Skeletal muscle tissue (tissue), 4 donors: Measurements from ENCODE around the gene PDE10A. TPM values are rescaled to one million over a fixed set of nuclear protein-coding genes. Genes with fewer than 3 reads are reported as not detected.

Experiments
- H3K27ac ChIP-seq: one replicate; pipeline ENCODE4 v1.7.0; 2013; ENCODE audit warnings: mild to moderate bottlenecking, low read depth, low read length, inconsistent platforms
- H3K27me3 ChIP-seq, 3 donors: one replicate each; pipeline ENCODE4 v1.7.0; 2013; ENCODE audit warnings: low read length in 3 of 3; ENCODE audit not compliant: control insufficient read depth in 3 of 3, insufficient read depth in 3 of 3
- H3K36me3 ChIP-seq, 3 donors: one replicate each; pipeline ENCODE4 v1.7.0; 2013; ENCODE audit warnings: low read length in 3 of 3; ENCODE audit not compliant: control insufficient read depth in 3 of 3, insufficient read depth in 3 of 3
- H3K4me1 ChIP-seq, 3 donors: one replicate each; pipeline ENCODE4 v1.7.0; 2013; ENCODE audit warnings: low read length in 3 of 3, mild to moderate bottlenecking in 3 of 3; ENCODE audit not compliant: control insufficient read depth in 3 of 3, insufficient read depth in 3 of 3
- H3K4me3 ChIP-seq, 3 donors: one replicate each; pipeline ENCODE4 v1.7.0; 2013; ENCODE audit warnings: low read length in 3 of 3
- H3K9ac ChIP-seq, 3 donors: one replicate each; pipeline ENCODE4 v1.7.0; 2013; ENCODE audit warnings: low read length in 3 of 3, mild to moderate bottlenecking in 3 of 3, moderate library complexity in 2 of 3, low read depth in 1 of 3
- H3K9me3 ChIP-seq, 3 donors: one replicate each; pipeline ENCODE4 v1.7.0; 2013; ENCODE audit warnings: low read length in 3 of 3; ENCODE audit not compliant: control insufficient read depth in 3 of 3
- total RNA-seq: library from RNA; depleted of rRNA; stranded (reverse); fragments of >200 nt; gene quantifications from one replicate; pipeline ENCODE4 v1.2.3, GENCODE V29; 2014
- donor health status: Osteomylitis.

Gene PDE10A
- total RNA-seq, 1 donor from 2014 or later: 11.0 TPM

DNA sequence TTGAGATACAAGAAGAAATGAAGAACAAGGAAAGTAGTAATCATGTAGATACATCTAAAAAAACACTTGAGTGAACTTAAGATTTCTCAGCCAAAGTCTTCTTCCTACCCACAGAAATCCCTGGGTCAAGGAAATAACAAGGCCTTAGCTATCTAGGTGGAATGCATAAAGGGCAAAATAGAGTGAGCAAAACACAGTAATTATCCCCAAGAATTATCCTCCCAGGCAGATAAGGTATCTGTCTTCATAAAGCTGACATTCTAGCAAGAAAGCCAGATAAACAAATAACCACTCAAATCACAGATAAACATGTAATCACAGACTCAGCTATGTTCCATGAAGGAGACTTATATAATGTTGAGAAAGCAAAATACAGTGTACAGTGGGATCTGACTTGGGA, 216.7 kb downstream of the PDE10A start:
- no peak overlapping the region for H3K27ac ChIP-seq
- no peaks in the 10 kb centered on the region for H3K9me3 ChIP-seq
- no peak overlapping the region for H3K4me3 ChIP-seq
- no peak overlapping the region for H3K9ac ChIP-seq
- H3K36me3 ChIP-seq: no peaks in the 10 kb centered on the region
- H3K27me3 ChIP-seq: no peaks in the 10 kb centered on the region
- H3K4me1 ChIP-seq: no peaks in the 10 kb centered on the region

DNA sequence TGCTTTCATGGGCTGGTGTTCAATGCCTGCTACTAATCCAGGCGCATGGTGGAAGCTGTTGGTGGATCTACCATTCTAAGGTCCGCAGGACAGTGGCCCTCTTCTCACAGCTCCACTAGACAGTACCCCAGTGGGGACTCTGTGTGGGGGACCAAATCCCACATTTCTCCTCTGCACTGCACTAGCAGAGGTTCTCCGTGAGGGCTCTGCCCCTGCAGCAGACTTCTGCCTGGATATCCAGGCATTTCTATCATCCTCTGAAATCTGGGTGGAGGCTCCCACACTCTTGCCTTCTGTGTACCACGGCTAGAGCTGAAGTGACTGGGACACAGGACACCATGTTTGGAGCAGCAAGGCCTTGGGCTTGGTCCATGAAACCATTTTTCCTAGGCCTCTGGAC, 219.6 kb downstream of the PDE10A start:
- Histone ChIP-seq H3K27ac (no peak overlapping the region), H3K9me3 (no peaks in the 10 kb centered on the region), H3K4me3 (no peak overlapping the region), H3K36me3 (no peaks in the 10 kb centered on the region), H3K9ac (no peak overlapping the region), H3K4me1 (no peaks in the 10 kb centered on the region), H3K27me3 (no peaks in the 10 kb centered on the region)

DNA sequence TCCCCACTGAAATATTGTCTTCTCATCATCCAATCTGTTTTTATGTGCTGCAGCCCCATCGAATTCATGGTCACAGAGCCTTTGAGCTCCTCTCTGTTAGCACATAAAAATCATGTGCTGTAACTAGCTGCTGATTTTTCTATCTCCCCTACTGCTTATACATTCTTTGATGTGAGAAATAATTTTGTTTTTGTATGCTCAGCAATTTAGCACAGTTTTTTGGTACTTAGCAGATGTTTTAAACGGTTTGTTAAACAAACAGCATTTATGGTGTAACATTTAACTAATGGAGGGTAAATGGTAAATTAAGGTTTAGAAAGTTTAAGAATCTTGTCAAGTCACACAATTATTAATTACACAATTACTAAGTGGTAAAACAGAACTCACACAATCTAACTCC, 221.9 kb downstream of the PDE10A start:
- H3K4me3 ChIP-seq: no peak overlapping the region
- no peaks in the 10 kb centered on the region for H3K4me1 ChIP-seq
- H3K27ac ChIP-seq: no peak overlapping the region
- no peaks in the 10 kb centered on the region for H3K9me3 ChIP-seq
- no peaks in the 10 kb centered on the region for H3K36me3 ChIP-seq
- H3K27me3 ChIP-seq: no peaks in the 10 kb centered on the region
- no peak overlapping the region for H3K9ac ChIP-seq

DNA sequence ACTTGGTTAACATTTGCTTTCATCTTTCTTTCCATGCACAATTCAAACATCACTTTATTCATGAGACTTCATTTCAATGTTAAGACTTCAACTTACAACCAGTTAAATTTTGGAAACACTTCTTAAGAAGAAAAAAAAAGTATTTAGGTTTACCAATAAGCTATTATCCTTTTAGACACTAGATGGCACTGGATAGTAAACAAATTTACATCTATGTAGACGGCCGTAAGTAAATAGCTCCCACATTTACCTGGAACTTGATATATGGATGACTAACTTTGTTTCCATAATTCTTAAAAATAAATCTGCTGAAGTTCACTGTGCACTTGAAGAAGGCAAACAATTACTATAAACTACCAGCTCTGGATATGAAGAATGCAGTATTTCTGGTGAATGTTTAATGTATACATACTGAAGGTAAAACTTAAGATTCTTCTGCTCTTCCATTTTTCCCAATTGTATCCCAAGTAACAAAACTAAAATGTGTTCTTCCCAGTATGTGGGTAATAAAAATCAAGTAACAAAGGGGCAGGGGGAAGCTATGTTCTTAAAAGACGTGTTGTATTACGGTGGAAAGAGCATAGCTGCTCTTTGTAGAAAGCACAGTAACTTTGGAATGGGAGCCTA, 223.0 kb downstream of the PDE10A start:
- H3K27ac ChIP-seq: no peak overlapping the region
- no peaks in the 10 kb centered on the region for H3K9me3 ChIP-seq
- no peaks in the 10 kb centered on the region for H3K27me3 ChIP-seq
- H3K4me3 ChIP-seq: no peak overlapping the region
- H3K9ac ChIP-seq: no peak overlapping the region
- H3K4me1 ChIP-seq: no peaks in the 10 kb centered on the region
- no peaks in the 10 kb centered on the region for H3K36me3 ChIP-seq

DNA sequence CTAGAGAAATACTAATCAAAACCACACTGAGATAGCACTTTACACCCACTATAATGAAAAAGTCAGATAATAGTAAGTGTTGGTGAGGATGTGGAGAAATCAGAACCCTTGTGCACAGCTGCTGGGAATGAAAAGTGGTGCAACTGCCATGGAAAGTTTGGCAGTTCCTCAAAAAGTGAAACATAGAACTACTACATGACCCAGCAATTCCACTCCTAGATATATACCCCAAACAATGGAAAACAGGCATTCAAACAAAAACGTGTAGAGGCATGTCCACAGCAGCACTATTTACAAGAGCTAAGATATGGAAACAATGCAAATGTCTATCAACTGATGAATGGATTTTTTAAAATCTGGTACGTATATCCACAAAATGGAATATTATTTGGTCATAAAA, 236.1 kb downstream of the PDE10A start:
- no peaks in the 10 kb centered on the region for H3K27me3 ChIP-seq
- no peaks in the 10 kb centered on the region for H3K4me1 ChIP-seq
- no peaks in the 10 kb centered on the region for H3K9me3 ChIP-seq
- no peak overlapping the region for H3K4me3 ChIP-seq
- H3K27ac ChIP-seq: no peak overlapping the region
- no peak overlapping the region for H3K9ac ChIP-seq
- H3K36me3 ChIP-seq: no peaks in the 10 kb centered on the region

DNA sequence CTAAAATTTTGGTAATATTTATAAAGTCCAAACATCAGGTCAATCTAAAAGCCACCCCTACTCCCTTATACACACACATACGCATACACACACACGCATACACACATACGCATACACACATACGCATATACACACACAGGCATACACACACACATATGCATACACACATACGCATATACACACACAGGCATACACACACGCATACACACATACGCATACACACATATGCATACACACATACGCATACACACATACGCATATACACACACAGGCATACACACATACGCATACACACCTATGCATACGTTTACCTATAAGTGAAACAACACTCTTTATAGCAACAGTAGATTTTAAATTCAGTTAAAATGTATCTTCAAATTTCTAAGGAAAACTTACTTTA, 240.8 kb downstream of the PDE10A start:
- Histone ChIP-seq H3K4me1 (no peaks in the 10 kb centered on the region), H3K27me3 (no peaks in the 10 kb centered on the region), H3K4me3 (no peak overlapping the region), H3K9ac (no peak overlapping the region), H3K27ac (no peak overlapping the region), H3K36me3 (no peaks in the 10 kb centered on the region), H3K9me3 (no peaks in the 10 kb centered on the region)

DNA sequence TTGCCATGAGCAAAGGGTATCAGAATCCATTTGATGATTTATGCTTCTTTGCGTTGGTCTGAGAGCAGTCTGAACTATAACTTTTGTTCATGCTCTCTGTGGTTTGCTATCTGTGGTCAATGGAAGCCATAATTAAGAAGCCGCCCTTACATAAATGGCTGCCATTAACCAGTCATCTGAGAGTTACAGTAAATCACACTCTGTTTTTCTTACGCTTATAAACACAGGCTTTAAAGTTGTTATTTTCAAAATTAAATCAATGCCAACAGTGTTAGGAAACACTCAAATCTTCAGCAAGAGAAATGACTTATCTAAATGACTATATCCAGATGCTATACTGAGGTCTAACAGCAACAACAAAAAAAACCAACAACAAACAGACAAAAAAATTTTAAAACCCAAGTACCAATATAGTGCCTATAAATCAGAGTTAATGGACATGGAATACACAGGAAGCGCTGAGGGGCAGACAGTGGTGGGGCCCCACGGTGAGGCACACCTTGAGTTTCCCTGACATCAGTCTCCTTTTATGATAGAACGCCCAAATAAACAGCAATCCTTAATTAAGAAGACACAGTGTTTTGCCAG, 245.7 kb downstream of the PDE10A start:
- Histone ChIP-seq H3K36me3 (peaks cover 0 to 4% (median 0%) of the 10 kb centered on the region in 3 donors), H3K27ac (no peak overlapping the region), H3K9ac (no peak overlapping the region), H3K27me3 (no peaks in the 10 kb centered on the region), H3K9me3 (no peaks in the 10 kb centered on the region), H3K4me1 (no peaks in the 10 kb centered on the region), H3K4me3 (no peak overlapping the region)

DNA sequence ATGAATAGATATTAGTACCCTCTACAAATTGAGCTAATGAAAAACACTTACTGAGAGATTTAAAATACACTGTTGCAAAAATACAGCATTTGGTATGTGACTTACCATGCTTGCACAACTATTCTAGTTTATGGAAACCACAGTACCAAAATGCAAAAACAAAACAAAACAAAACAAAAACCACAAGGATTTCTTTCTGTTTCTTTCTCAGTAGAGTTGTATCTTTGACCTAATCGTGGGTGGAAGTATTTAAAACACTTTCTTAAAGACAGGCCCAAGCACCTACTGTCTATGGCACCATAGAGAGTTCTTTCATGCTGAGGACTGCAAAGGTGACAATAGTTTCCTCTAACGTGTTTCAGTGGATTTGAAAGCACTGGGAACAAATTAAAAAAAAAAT, 258.3 kb downstream of the PDE10A start:
- peaks cover 0 to 6% (median 3%) of the 10 kb centered on the region in 3 donors for H3K9me3 ChIP-seq
- no peaks in the 10 kb centered on the region for H3K4me1 ChIP-seq
- H3K36me3 ChIP-seq: peaks cover 0 to 2% (median 0%) of the 10 kb centered on the region in 3 donors
- H3K27ac ChIP-seq: no peak overlapping the region
- no peak overlapping the region for H3K9ac ChIP-seq
- no peak overlapping the region for H3K4me3 ChIP-seq
- no peaks in the 10 kb centered on the region for H3K27me3 ChIP-seq

DNA sequence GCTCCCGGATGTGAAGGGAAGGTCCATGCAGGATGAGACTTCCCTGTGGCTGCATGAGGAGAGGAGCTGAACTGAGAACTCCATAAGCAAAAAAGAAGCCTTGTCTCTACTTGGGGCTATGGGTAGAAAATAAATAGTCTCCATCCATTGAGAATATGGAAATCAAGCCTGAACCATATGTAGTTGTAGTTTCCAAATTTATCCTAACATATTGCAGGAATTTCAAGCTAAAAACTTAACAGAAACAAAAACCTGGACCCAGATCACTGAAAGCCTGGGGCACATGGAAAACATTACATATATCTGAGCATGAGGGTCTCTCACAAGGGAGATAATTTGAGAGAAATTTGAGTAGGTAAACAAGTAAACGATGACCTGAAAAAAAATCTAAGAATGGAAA, 258.7 kb downstream of the PDE10A start:
- Histone ChIP-seq H3K27ac (no peak overlapping the region), H3K4me3 (no peak overlapping the region), H3K36me3 (peaks cover 0 to 2% (median 0%) of the 10 kb centered on the region in 3 donors), H3K27me3 (no peaks in the 10 kb centered on the region), H3K4me1 (no peaks in the 10 kb centered on the region), H3K9me3 (peaks cover 0 to 6% (median 3%) of the 10 kb centered on the region in 3 donors), H3K9ac (no peak overlapping the region)

DNA sequence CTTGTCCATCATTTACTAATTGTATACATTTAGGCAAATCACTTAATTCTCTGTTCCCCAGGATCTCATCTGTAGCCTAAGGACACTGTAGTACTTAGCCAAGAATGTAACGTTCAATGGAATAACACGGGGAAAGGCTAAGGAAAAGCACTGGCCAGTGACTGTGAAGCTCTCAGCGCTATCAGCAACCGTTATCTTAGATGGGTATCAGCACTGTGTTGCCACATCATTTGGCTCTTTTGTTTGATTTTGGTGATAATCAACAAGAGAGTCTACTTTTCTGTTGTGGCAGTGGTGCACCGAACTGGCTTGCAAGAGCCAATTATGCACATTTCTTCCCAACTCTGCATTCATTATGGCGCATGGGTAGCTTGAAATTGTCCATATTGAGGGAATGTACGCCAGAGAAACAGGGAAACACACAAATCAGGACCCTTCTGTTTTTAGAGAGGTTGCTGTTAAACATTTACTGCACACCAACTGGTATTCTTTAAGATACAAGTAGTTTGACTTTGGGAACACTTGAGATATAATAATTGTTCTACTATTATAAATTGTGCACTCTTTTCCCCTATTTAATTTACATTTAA, 259.9 kb downstream of the PDE10A start:
- H3K9me3 ChIP-seq: peaks cover 0 to 6% (median 3%) of the 10 kb centered on the region in 3 donors
- peaks cover 0 to 2% (median 0%) of the 10 kb centered on the region in 3 donors for H3K36me3 ChIP-seq
- no peaks in the 10 kb centered on the region for H3K4me1 ChIP-seq
- no peak overlapping the region for H3K9ac ChIP-seq
- no peak overlapping the region for H3K27ac ChIP-seq
- no peaks in the 10 kb centered on the region for H3K27me3 ChIP-seq
- H3K4me3 ChIP-seq: no peak overlapping the region
